Right lobe of liver (tissue), 4 donors: ENCODE results near the gene KTN1.

Experiments
- POLR2A ChIP-seq: fragments of 450-650 bp; IDR thresholded peaks from one replicate; pipeline ENCODE4 v1.6.1; 2017; ENCODE audit warnings: antibody characterized with exemption, mild to moderate bottlenecking
- TF ChIP-seq, protein P1 (sequence below), 4 donors: fragments of 200-600 bp in 3 of 4; fragments of 450-650 bp in 1 of 4; IDR thresholded peaks; one replicate each; pipeline versions ENCODE4 v1.5.1 to v1.8.0; 2016 to 2022; ENCODE audit warnings: antibody characterized with exemption in 4 of 4, mild to moderate bottlenecking in 2 of 4
- donor health status: DM: no; HTN: no; CAD: no.
- donor health status: DM: no; HTN: no; CAD: no.
- donor health status: DM: no; HTN: yes; CAD: no.

DNA sequence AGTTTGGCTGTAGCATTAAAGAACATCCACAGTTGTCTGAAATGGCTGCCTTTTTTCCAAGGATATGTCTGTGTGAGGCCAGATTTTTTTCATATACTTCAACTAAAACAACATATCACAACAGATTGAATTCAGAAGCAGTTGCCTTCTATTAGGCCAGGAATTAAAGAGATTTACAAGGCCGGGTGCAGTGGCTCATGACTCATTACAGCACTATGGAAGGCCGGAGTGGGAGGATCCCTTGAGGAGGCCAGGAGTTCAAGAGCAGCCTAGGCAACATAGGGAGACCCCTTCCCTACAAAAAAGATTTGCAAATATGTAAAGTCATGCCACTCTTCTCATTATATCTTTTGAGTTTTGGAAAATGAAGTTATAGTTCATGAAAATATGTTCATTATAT is 108.6 kb downstream of the KTN1 start:
- no peak for TF ChIP-seq POLR2A
- TF ChIP-seq, protein P1, sequence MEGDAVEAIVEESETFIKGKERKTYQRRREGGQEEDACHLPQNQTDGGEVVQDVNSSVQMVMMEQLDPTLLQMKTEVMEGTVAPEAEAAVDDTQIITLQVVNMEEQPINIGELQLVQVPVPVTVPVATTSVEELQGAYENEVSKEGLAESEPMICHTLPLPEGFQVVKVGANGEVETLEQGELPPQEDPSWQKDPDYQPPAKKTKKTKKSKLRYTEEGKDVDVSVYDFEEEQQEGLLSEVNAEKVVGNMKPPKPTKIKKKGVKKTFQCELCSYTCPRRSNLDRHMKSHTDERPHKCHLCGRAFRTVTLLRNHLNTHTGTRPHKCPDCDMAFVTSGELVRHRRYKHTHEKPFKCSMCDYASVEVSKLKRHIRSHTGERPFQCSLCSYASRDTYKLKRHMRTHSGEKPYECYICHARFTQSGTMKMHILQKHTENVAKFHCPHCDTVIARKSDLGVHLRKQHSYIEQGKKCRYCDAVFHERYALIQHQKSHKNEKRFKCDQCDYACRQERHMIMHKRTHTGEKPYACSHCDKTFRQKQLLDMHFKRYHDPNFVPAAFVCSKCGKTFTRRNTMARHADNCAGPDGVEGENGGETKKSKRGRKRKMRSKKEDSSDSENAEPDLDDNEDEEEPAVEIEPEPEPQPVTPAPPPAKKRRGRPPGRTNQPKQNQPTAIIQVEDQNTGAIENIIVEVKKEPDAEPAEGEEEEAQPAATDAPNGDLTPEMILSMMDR (IDR thresholded peaks at IDR 0.05), result no peak
